Thoracic aorta (tissue), 2 donors: Measurements from ENCODE around the gene SWSAP1. TPM values are rescaled to one million over a fixed set of nuclear protein-coding genes. Genes with fewer than 3 reads are reported as not detected.
A peak's percentile ranks its signal among the peaks of the same experiment; 100 is the strongest.

ENCODE experiments used
- ATAC-seq: fragments of 150-250 bp; one replicate; pipeline ENCODE4 v1.8.0; 2017; ENCODE audit warnings: low read depth; ENCODE audit not compliant: insufficient number of reproducible peaks, low FRiP score
- DNase-seq: peaks from one replicate; pipeline ENCODE4 v3.0.0-alpha.2; 2020; ENCODE audit warnings: low spot score
- H3K27ac ChIP-seq, 2 donors: fragments of 200-600 bp; sonication (generic); 1 replicate in 1 of 2; 2 replicates in 1 of 2; pipeline ENCODE4 v1.5.1; 2016; ENCODE audit warnings: mild to moderate bottlenecking in 2 of 2, moderate library complexity in 2 of 2
- H3K27me3 ChIP-seq: fragments of 200-600 bp; sonication (generic); replicated peaks from 2 replicates; pipeline ENCODE4 v1.6.0; 2016; ENCODE audit warnings: mild to moderate bottlenecking; ENCODE audit not compliant: insufficient read depth
- H3K36me3 ChIP-seq: fragments of 200-600 bp; sonication (generic); one replicate; pipeline ENCODE4 v1.5.1; 2016
- H3K4me1 ChIP-seq, 2 donors: fragments of 200-600 bp; sonication (generic); 1 replicate in 1 of 2; 2 replicates in 1 of 2; pipeline versions ENCODE4 v1.5.1 to v1.6.0; 2016; ENCODE audit warnings: low read depth in 2 of 2, mild to moderate bottlenecking in 1 of 2; ENCODE audit not compliant: control insufficient read depth in 1 of 2
- H3K4me3 ChIP-seq: fragments of 200-600 bp; sonication (generic); 2 replicates; pipeline ENCODE4 v1.5.1; 2016; ENCODE audit warnings: mild to moderate bottlenecking
- H3K9me3 ChIP-seq: fragments of 200-600 bp; sonication (generic); 2 replicates; pipeline ENCODE4 v1.5.1; 2016
- total RNA-seq, 2 donors: library from RNA; depleted of rRNA; stranded (reverse); fragments of >200 nt; gene quantifications; one replicate each; pipeline versions ENCODE4 v1.1.0 to v1.2.3, GENCODE V29; 2016
- TF ChIP-seq, protein P1 (sequence below): fragments of 200-600 bp; sonication (generic); IDR thresholded peaks from one replicate; pipeline ENCODE4 v1.5.1; 2019; ENCODE audit warnings: antibody characterized with exemption

Gene SWSAP1
- total RNA-seq, 2 donors from 2014 or later = 1.2 to 1.5 TPM

- DNase-seq (no peak), ATAC-seq (no peak)
- H3K27ac ChIP-seq = no peak overlapping the region
Observed at GRCh38 chr19:11365557-11366117, 8.8 kb upstream of the SWSAP1 start.

GRCh38 chr19:11367528-11367927 is 6.9 kb upstream of the SWSAP1 start:
- Histone ChIP-seq H3K36me3 (peaks cover 5% of the 10 kb centered on the region), H3K27me3 (no peaks in the 10 kb centered on the region), H3K9me3 (no peaks in the 10 kb centered on the region), H3K4me1 (no peaks in the 10 kb centered on the region), H3K27ac (no peak overlapping the region), H3K4me3 (no peak overlapping the region)
- DNase-seq (no peak), ATAC-seq (no peak)
- TF ChIP-seq, protein P1, sequence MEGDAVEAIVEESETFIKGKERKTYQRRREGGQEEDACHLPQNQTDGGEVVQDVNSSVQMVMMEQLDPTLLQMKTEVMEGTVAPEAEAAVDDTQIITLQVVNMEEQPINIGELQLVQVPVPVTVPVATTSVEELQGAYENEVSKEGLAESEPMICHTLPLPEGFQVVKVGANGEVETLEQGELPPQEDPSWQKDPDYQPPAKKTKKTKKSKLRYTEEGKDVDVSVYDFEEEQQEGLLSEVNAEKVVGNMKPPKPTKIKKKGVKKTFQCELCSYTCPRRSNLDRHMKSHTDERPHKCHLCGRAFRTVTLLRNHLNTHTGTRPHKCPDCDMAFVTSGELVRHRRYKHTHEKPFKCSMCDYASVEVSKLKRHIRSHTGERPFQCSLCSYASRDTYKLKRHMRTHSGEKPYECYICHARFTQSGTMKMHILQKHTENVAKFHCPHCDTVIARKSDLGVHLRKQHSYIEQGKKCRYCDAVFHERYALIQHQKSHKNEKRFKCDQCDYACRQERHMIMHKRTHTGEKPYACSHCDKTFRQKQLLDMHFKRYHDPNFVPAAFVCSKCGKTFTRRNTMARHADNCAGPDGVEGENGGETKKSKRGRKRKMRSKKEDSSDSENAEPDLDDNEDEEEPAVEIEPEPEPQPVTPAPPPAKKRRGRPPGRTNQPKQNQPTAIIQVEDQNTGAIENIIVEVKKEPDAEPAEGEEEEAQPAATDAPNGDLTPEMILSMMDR = no peak

More at GRCh38 chr19:11365557-11366117, 8.8 kb upstream of the SWSAP1 start:
- H3K36me3 ChIP-seq = peaks cover 21% of the 10 kb centered on the region
- no peak overlapping the region for H3K4me3 ChIP-seq
- TF ChIP-seq, protein P1 = no peak
- no peaks in the 10 kb centered on the region for H3K9me3 ChIP-seq
- H3K4me1 ChIP-seq = no peaks in the 10 kb centered on the region
- H3K27me3 ChIP-seq = no peaks in the 10 kb centered on the region

GRCh38 chr19:11370744-11371143 is 3.7 kb upstream of the SWSAP1 start:
- Histone ChIP-seq H3K27me3 (no peaks in the 10 kb centered on the region), H3K4me1 (peaks cover 3 to 10% of the 10 kb centered on the region in 2 donors), H3K9me3 (no peaks in the 10 kb centered on the region), H3K27ac (no peak overlapping the region), H3K4me3 (no peak overlapping the region), H3K36me3 (no peaks in the 10 kb centered on the region)
- ATAC-seq (no peak), DNase-seq (no peak)
- TF ChIP-seq, protein P1 = no peak

DNA sequence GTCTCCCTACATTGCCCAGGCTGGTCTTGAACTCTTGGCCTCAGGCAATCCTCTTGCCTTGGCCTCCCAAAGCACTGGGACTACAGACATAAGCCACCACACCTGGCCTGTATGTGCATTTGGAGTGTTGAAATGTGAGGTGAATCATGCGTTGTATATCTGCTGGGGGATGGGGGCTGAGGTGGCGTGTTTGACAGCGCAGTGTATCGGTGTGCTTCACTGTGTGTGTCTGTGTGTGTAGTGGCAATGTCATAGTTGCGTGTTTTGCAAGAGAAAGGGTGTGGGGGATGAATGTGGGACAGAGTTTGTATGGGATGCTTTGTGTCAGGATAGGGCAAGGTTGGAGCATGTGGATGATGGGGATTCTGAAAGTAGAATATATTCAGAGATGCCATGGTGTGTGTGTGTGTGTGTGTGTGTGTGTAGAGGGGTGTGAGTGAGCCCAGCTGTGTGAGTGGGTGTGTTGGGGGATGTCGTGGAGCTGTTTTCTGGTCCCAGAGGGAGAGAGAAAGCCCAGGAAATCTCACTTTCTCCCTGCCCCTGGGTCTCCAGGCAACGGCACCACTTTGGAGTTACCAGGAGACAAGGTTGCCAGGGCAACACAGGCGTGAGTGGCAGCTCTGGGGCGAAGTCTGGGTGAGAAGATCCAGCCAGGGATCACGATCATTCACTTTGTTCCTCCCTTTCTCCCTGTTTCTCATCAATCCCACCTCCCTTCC is 1.1 kb upstream of the SWSAP1 start:
- Histone ChIP-seq H3K4me3 (no peak overlapping the region), H3K27me3 (no peaks in the 10 kb centered on the region), H3K27ac (no peak overlapping the region), H3K36me3 (no peaks in the 10 kb centered on the region), H3K4me1 (peaks cover 13 to 35% of the 10 kb centered on the region in 2 donors), H3K9me3 (no peaks in the 10 kb centered on the region)
- TF ChIP-seq, protein P1 = no peak
- DNase-seq (no peak), ATAC-seq (no peak)

DNA sequence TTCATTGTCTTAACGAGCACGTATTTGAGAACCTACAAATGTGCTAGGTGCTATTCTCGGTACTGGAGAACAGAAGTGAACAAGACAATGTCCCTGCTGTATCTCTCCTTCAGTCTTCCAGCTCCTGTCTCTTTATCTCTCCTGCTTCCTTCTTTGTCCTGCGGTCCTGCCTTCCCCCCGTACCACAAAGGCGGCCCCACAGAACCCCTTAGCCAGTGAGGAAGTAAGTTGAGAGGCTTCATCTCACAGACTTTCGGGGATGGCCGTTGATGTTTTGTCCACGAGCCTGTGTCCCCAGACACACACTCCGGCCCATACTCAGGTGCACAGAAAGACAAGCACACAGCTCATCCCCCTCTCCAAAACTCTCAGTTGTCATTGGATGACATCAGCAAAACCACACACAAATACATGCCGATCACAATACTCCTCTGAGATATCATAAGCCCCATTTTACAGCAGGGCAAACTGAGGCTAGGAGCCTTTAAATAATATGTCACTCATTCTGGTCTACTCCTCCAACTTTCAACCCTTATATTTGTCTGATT is 507 bp upstream of the SWSAP1 start:
- H3K36me3 ChIP-seq = no peaks in the 10 kb centered on the region
- no peaks in the 10 kb centered on the region for H3K27me3 ChIP-seq
- TF ChIP-seq, protein P1 = no peak
- H3K9me3 ChIP-seq = no peaks in the 10 kb centered on the region
- H3K4me1 ChIP-seq = peaks cover 16 to 41% of the 10 kb centered on the region in 2 donors
- ATAC-seq (no peak), DNase-seq (no peak)
- peak overlapping the region; percentile 74 for H3K4me3 ChIP-seq
- H3K27ac ChIP-seq = peak overlapping the region; percentile 92 to 95
